AG10803 (cell line): ENCODE data around the gene NKD1.
"Not testable (repeated sequence)": the region's sequence is repeated elsewhere in the genome, so short reads cannot be mapped to it uniquely, and the experiment has no call there.

Experiments used
- DNase-seq: peaks from one replicate; pipeline ENCODE4 v3.0.0; 2010; ENCODE audit warnings: low read depth
- H3K4me3 ChIP-seq: 2 replicates; pipeline ENCODE4 v1.5.1; 2011; ENCODE audit warnings: mild to moderate bottlenecking, low read length, control low read depth
- CTCF ChIP-seq: conservative IDR thresholded peaks from 2 replicates; pipeline ENCODE4 v1.5.1; 2011; ENCODE audit warnings: mild to moderate bottlenecking, low read length, control low read depth, inconsistent platforms

NKD1 gene

DNA sequence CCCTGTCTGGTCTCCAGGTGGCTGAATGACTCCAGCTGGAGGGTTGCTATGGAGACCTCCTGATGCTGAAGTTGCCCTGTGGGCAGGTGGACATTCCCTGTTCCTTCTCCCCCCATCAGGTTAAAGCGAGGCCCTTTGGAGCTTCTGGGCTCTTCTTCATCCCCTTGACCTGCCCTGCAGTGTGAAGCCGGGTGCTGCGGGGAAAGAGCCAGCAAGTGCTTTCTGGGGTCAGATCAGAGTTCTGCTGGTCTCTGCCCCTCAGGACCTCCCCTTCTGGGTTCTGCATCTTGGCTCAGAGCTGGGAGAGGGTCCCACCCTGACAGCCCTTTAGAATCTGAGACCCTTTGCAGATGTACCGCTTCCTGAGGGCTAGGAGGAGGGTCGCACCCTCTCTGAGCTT lies 25.1 kb downstream of the NKD1 start:
- no peak for TF ChIP-seq CTCF
- DNase-seq = no peak
- no peak overlapping the region for H3K4me3 ChIP-seq

GRCh38 chr16:50573947-50574744 lies 25.9 kb downstream of the NKD1 start:
- H3K4me3 ChIP-seq = no peak overlapping the region
- DNase-seq = no peak
- TF ChIP-seq CTCF = no peak

- no peak for TF ChIP-seq CTCF
- no peak for DNase-seq
- H3K4me3 ChIP-seq = no peak overlapping the region
Observed at GRCh38 chr16:50574745-50575136, 26.5 kb downstream of the NKD1 start.

- no peak overlapping the region for H3K4me3 ChIP-seq
- no peak for DNase-seq
- no peak for TF ChIP-seq CTCF
Observed at GRCh38 chr16:50575743-50576142, 27.5 kb downstream of the NKD1 start.

DNA sequence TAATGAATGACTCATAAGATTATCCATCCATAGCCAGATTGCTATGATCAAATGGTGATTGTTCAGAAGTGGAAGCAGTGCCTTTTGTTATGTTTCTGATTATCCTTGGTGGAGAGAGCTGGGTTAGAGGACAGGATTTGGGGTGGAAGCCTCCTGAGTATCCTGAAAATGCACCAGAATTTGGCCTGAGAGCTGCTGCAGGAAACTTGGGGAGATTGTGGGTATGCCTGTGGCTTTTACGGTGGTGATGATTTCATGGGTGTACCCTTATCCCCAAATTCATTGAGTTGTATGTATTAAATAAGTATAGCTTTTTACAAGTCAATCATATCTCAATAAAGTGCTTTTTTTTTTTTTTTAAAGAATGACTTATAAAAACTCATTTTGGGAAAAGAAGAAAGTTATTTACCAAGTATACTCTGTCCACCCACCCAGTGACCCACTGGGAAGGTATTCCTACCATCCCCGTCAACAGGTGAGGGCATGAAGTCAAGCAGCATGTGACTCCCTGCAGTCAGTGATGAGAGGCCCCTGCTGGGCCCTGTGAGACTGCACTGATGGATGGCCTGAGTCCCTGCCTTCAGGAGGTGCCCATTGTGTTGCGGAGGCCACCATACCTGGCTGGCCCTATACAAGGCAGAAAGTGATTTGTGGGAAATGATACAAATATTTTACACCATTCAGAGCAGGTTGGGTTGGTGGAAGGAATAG lies 28.4 kb downstream of the NKD1 start:
- no peak for DNase-seq
- no peak for TF ChIP-seq CTCF
- no peak overlapping the region for H3K4me3 ChIP-seq

DNA sequence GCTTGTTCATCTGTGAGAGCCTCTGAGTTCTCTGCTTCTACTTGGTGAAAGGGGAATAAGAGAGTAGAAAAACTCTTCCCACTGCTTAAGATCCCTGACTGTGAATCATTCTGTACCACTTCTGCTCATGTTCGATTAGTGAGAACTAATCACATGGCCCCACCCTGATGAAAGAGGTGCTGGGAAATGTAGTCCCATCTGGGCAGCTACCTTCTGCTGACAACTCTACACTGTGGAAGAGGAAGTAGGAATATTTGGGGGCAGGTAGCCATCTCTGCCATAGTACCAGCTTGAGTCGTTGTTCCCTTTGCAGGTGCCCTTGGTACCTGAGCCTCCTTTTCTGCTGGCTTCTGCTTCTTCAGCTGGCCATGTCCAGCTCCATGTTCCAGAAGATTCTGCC lies 29.9 kb downstream of the NKD1 start:
- no peak for TF ChIP-seq CTCF
- no peak for DNase-seq
- H3K4me3 ChIP-seq = no peak overlapping the region

DNA sequence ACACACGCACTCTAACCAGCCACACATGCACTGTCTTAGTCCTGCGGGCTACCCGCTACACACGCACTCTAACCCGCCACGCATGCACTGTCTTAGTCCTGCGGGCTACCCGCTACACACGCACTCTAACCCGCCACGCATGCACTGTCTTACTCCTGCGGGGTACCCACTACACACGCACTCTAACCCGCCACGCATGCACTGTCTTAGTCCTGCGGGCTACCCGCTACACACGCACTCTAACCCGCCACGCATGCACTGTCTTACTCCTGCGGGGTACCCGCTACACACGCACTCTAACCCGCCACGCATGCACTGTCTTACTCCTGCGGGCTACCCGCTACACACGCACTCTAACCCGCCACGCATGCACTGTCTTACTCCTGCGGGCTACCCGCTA lies 31.2 kb downstream of the NKD1 start:
- H3K4me3 ChIP-seq, DNase-seq: not testable (repeated sequence)
